Suprapubic skin (tissue), 4 donors: ENCODE measurements around the gene FBXO10. TPM values are rescaled to one million over a fixed set of nuclear protein-coding genes. Genes with fewer than 3 reads are reported as not detected.

ENCODE experiments used
- DNase-seq, 2 donors: peaks; one replicate each; pipeline ENCODE4 v3.0.0-alpha.2; 2019; ENCODE audit warnings: low spot score in 2 of 2
- H3K27ac ChIP-seq: fragments of 200-600 bp; sonication (generic); one replicate; pipeline ENCODE4 v1.5.1; 2019
- H3K27me3 ChIP-seq: fragments of 200-600 bp; sonication (generic); one replicate; pipeline ENCODE4 v1.5.1; 2019
- H3K36me3 ChIP-seq: fragments of 200-600 bp; sonication (generic); one replicate; pipeline ENCODE4 v1.5.1; 2019
- H3K4me1 ChIP-seq: fragments of 200-600 bp; sonication (generic); one replicate; pipeline ENCODE4 v1.5.1; 2019
- H3K4me3 ChIP-seq: fragments of 200-600 bp; sonication (generic); one replicate; pipeline ENCODE4 v1.5.1; 2019; ENCODE audit warnings: mild to moderate bottlenecking
- H3K9me3 ChIP-seq: fragments of 200-600 bp; sonication (generic); one replicate; pipeline ENCODE4 v1.5.1; 2019
- EP300 ChIP-seq: sonication (generic); formaldehyde crosslinking; IDR thresholded peaks from one replicate; pipeline ENCODE4 v1.6.1; 2017; ENCODE audit warnings: antibody characterized with exemption
- POLR2A ChIP-seq, 2 donors: fragments of 450-650 bp; IDR thresholded peaks; one replicate each; pipeline ENCODE4 v1.6.1; 2017; ENCODE audit warnings: antibody characterized with exemption in 2 of 2, mild to moderate bottlenecking in 2 of 2, moderate library complexity in 2 of 2
- POLR2AphosphoS5 ChIP-seq, 3 donors: sonication (generic); formaldehyde crosslinking; IDR thresholded peaks; one replicate each; pipeline ENCODE4 v1.6.1; 2017; ENCODE audit warnings: antibody characterized with exemption in 3 of 3
- WGBS: methylation state at CpG from one replicate; pipeline ENCODE4 v1.1.5; 2018; 5-methylcytosine and 5-hydroxymethylcytosine counted together
- total RNA-seq, 4 donors: library from RNA; depleted of rRNA; stranded (reverse); fragments of >200 nt; gene quantifications; one replicate each; pipeline ENCODE4 v1.1.0, GENCODE V29; 2016
- TF ChIP-seq, protein P1 (sequence below), 2 donors: fragments of 200-600 bp in 1 of 2; fragments of 450-650 bp in 1 of 2; sonication (generic) in 1 of 2; IDR thresholded peaks; one replicate each; pipeline ENCODE4 v1.5.1; 2016 to 2019; ENCODE audit warnings: antibody characterized with exemption in 2 of 2, mild to moderate bottlenecking in 1 of 2, moderate library complexity in 1 of 2

FBXO10 gene
- total RNA-seq, 4 donors from 2014 or later, result 2.7 to 4.7 (median 3.2) TPM

DNA sequence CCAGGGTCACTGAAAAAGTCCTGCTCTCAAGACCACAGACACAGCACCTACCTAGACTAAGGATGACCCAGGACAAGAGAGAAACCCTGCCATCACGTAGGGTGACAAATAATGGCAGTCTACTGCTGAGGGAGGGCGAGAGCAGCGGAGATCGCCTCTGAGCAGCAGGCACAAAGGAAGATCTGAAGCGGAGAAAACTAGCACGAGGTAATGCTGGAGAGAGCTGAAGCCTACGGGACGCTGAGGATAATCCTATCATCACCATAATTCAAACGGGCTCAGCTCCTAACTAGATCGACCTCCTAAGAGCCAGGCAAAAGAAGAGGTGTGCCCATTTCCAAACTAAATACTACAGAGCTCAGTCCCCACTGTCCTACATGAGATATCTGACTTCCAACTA is 41.3 kb downstream of the FBXO10 start:
- no peaks in the 10 kb centered on the region for H3K9me3 ChIP-seq
- H3K36me3 ChIP-seq, result peaks cover 15% of the 10 kb centered on the region
- 77% methylated on average over 10 of the region's 10 CpGs for WGBS
- H3K27me3 ChIP-seq, result no peaks in the 10 kb centered on the region
- DNase-seq, result no peak
- no peak overlapping the region for H3K27ac ChIP-seq
- no peak for TF ChIP-seq EP300
- TF ChIP-seq, protein P1, sequence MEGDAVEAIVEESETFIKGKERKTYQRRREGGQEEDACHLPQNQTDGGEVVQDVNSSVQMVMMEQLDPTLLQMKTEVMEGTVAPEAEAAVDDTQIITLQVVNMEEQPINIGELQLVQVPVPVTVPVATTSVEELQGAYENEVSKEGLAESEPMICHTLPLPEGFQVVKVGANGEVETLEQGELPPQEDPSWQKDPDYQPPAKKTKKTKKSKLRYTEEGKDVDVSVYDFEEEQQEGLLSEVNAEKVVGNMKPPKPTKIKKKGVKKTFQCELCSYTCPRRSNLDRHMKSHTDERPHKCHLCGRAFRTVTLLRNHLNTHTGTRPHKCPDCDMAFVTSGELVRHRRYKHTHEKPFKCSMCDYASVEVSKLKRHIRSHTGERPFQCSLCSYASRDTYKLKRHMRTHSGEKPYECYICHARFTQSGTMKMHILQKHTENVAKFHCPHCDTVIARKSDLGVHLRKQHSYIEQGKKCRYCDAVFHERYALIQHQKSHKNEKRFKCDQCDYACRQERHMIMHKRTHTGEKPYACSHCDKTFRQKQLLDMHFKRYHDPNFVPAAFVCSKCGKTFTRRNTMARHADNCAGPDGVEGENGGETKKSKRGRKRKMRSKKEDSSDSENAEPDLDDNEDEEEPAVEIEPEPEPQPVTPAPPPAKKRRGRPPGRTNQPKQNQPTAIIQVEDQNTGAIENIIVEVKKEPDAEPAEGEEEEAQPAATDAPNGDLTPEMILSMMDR (IDR thresholded peaks at IDR 0.05), result no peak
- no peak for TF ChIP-seq POLR2A (IDR thresholded peaks at IDR 0.05)
- TF ChIP-seq POLR2AphosphoS5 (IDR thresholded peaks at IDR 0.05), result no peak
- H3K4me3 ChIP-seq, result no peak overlapping the region
- no peaks in the 10 kb centered on the region for H3K4me1 ChIP-seq

DNA sequence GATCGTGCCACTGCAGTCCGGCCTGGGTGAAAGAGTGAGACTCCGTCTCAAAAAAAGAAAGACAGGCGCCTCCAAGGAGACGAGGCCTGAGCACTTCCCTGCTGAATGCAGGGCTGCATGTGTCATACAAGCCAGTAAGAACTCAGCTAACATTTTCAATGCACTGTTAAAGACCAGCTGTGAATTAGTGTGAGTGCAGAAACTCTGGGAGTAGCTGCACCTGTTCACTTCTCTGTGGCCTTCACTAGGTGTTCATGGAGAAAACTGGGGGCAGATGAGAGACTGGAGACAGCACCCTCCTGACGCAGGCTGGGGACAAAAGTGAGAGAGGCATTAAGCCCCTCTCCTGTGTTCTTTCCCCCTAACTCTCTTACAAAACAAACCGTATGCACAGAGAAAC is 41.8 kb downstream of the FBXO10 start:
- no peak for TF ChIP-seq POLR2A (IDR thresholded peaks at IDR 0.05)
- TF ChIP-seq, protein P1 (IDR thresholded peaks at IDR 0.05), result no peak
- no peak for TF ChIP-seq EP300
- no peak for TF ChIP-seq POLR2AphosphoS5 (IDR thresholded peaks at IDR 0.05)

DNA sequence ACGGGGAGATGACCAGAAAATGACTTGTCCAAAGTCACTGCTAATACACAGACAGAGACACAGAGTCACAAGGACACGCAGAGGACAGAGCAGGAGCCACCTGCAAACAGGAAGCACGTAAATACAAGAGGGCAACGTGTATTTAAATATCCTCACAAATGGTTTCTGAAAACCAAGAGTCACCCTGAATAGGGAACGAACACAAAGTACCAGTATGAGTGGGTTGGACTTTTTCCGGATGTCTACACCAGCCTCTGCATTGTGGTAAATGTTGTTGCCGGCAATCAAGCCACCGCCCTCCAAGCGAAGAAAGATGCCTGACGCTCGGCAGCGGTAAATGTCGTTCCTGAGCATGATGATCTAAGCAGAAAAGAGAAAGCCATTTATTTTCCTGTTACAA is 44.5 kb downstream of the FBXO10 start:
- WGBS, result 89% methylated on average over 13 of the region's 13 CpGs

More for the DNA sequence above, 41.8 kb downstream of the FBXO10 start:
- H3K36me3 ChIP-seq, result peaks cover 15% of the 10 kb centered on the region
- WGBS, result 92% methylated on average over 7 of the region's 7 CpGs
- no peak overlapping the region for H3K4me3 ChIP-seq
- H3K9me3 ChIP-seq, result no peaks in the 10 kb centered on the region
- no peak overlapping the region for H3K27ac ChIP-seq
- no peaks in the 10 kb centered on the region for H3K4me1 ChIP-seq
- DNase-seq, result no peak
- H3K27me3 ChIP-seq, result no peaks in the 10 kb centered on the region

DNA sequence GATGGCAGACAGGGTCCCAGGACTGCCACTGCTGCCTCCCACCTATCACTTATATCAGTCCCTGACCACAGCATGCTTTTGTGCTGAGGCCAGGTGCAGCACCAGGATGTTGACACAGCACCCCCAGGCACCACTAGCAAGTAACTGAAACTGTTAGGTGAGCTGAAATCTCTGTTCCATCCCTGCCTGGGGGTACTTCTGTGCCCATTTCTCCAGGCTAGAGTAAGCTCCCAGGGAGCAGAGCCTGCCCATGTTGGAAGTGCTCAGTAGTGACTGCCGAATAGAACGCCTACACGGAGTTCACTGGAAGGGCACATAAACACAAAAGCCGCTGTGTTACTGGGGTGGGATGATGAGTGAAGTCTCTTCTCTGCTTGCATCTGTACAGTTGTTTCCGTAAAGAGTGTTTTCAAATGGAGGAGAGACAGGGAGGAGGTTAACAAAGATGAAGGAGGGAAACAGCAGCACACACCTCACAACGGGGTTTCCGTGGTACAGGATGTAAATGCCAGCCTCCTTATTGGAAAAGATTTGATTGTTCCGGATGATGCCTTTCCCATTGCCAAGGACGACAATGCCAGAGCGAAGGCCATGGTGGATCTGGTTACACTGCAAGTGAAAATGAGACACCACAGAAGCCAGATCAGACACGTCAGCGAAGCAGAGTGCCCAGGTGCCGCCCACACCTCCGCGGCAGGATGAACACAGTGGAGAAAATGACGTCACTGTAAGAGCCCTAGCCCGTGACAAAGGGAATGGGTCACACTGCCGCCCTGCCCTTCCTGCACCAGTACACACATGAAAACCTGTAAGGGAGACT is 47.3 kb downstream of the FBXO10 start:
- no peak overlapping the region for H3K4me3 ChIP-seq
- 81% methylated on average over 17 of the region's 18 CpGs for WGBS
- H3K36me3 ChIP-seq, result peaks cover 46% of the 10 kb centered on the region

More for the DNA sequence above, 44.5 kb downstream of the FBXO10 start:
- Histone ChIP-seq H3K9me3 (no peaks in the 10 kb centered on the region), H3K27me3 (no peaks in the 10 kb centered on the region), H3K4me3 (no peak overlapping the region), H3K4me1 (peaks cover 3% of the 10 kb centered on the region), H3K27ac (no peak overlapping the region), H3K36me3 (peaks cover 25% of the 10 kb centered on the region)
- DNase-seq, result no peak
- TF ChIP-seq EP300, result no peak
- TF ChIP-seq POLR2A (IDR thresholded peaks at IDR 0.05), result no peak
- TF ChIP-seq, protein P1 (IDR thresholded peaks at IDR 0.05), result no peak
- no peak for TF ChIP-seq POLR2AphosphoS5 (IDR thresholded peaks at IDR 0.05)

DNA sequence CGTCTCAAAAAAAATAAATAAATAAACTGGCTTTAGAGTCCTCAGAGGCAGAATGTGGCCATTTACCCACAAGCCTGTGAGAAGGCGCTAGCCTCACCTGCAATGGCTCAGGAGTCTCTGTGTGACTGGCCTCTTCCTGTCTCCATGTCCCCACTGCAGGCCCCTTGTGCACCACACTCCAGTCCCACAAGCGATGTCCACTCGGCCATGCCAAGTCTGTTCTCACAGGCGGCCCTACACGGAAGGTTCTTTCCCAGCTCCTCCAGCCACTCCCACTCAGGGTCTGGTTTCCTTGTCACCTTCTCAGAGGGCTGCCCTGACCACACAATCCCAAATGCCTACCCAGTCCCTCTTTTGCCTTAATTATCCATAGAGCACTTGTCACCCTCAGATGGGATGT is 52.3 kb downstream of the FBXO10 start:
- H3K4me3 ChIP-seq, result no peak overlapping the region
- H3K4me1 ChIP-seq, result peaks cover 3% of the 10 kb centered on the region
- WGBS, result 97% methylated on average over 6 of the region's 6 CpGs
- no peaks in the 10 kb centered on the region for H3K27me3 ChIP-seq
- no peak for DNase-seq
- no peaks in the 10 kb centered on the region for H3K9me3 ChIP-seq
- peaks cover 64% of the 10 kb centered on the region for H3K36me3 ChIP-seq
- no peak overlapping the region for H3K27ac ChIP-seq
- TF ChIP-seq POLR2AphosphoS5 (IDR thresholded peaks at IDR 0.05) (no peak), EP300 (no peak), POLR2A (IDR thresholded peaks at IDR 0.05) (no peak)
- TF ChIP-seq, protein P1 (IDR thresholded peaks at IDR 0.05), result no peak

More for the DNA sequence above, 47.3 kb downstream of the FBXO10 start:
- Histone ChIP-seq H3K27me3 (no peaks in the 10 kb centered on the region), H3K4me1 (peaks cover 3% of the 10 kb centered on the region), H3K27ac (no peak overlapping the region), H3K9me3 (no peaks in the 10 kb centered on the region)
- no peak for TF ChIP-seq POLR2A (IDR thresholded peaks at IDR 0.05)
- TF ChIP-seq, protein P1 (IDR thresholded peaks at IDR 0.05), result no peak
- DNase-seq, result no peak
